Measurements from ENCODE around the gene NDUFS1. TPM values are rescaled to one million over a fixed set of nuclear protein-coding genes. Genes with fewer than 3 reads are reported as not detected.

Gene NDUFS1
- total and polyA plus RNA-seq, 2 experiments from 2014 or later = 34.5 to 97.9 TPM

Small RNA genes within 50 kb of the gene (small RNA-seq; reads per million reads assigned to genes)
- not detected for gene RF00134 (ENCODE audit: low replicate concordance)
- not detected for gene RF02271 (ENCODE audit: low replicate concordance)
- gene SNORA41 (ENCODE audit: low replicate concordance) = not detected
- gene SNORD51 (ENCODE audit: low replicate concordance) = not detected

Other genes starting within 250 kb of the NDUFS1 start
- gene INO80D, start 73.3 kb downstream of the NDUFS1 start, total RNA-seq (2014; rRNA removed; shearing (Covaris generic)) = 33.9 and 37.4 TPM in 2 replicates
- gene INO80D, start 73.3 kb downstream of the NDUFS1 start, polyA plus RNA-seq (2016; fragmentation: Nextera tagmentation; extraction: Ambion mirVana) = 16.8 and 17.5 TPM in 2 replicates
- gene EEF1B2, start 451 bp upstream of the NDUFS1 start, total RNA-seq (2014; rRNA removed; shearing (Covaris generic)) = 213 and 305 TPM in 2 replicates
- gene EEF1B2, start 451 bp upstream of the NDUFS1 start, polyA plus RNA-seq (2016; fragmentation: Nextera tagmentation; extraction: Ambion mirVana) = 673 and 709 TPM in 2 replicates
- gene ZDBF2, start 115.2 kb upstream of the NDUFS1 start, total RNA-seq (2014; rRNA removed; shearing (Covaris generic)) = 35.6 and 41.1 TPM in 2 replicates
- gene ZDBF2, start 115.2 kb upstream of the NDUFS1 start, polyA plus RNA-seq (2016; fragmentation: Nextera tagmentation; extraction: Ambion mirVana) = 7.5 and 7.6 TPM in 2 replicates

Measured in GM23338 (cell line).